ENCODE results near the gene OPCML.

OPCML gene

DNA sequence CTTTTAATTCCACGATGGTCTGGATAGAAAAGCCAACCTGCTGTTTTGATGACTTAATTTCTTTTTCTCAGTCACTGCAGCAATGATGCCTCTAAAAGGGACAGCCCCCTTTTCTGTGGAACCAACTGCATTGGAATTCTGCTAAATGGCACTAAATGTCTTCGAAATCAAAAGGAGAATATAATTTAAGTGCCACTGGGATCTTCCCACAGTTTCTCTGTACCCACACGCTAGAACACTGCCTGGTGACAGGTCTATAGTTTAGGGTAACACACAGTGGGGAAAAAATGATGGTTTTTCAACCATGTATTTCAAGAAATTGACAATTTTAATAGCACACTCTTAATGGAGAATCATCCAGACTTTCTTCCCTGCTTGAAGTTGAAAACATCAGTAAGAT is 182.3 kb downstream of the OPCML start:
- DNase-seq = no peak

DNA sequence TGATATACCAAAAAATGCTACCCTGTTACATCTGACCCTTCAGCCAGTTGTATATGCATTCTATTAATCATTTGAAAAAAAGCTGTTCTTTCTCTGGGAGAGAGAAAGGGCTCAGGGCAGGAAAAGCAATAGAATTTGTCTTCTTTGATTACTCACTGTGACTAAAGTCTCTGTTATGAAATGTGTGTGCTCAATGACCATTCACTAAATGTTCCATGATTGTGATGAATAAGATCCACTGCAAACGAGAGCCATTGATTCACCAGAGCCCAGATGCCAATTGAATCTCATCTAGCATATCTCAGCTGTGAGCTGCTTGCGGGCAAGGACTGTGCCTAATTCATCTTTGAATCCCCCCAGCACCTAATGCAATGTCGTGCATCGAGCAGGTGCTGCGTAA is 184.3 kb downstream of the OPCML start:
- DNase-seq = no peak

DNA sequence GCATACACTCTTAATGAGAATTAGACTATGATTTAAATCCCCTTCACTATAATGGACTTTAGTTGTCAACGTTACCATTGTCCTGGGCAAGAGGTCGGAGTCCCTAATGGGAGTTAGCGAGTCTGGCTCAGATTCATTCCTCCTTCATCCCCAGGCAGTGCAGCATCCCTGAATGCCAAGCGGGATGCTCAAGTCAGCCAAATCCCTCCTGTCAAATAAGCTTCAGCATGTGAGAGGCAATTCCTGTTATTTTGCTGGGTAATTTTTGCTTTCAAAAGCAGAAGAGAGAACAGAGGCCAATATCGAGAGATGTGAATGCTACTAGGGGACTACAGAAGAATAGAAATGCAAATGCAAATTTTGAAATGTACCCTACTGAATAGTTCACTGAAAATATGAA is 186.2 kb downstream of the OPCML start:
- DNase-seq = no peak

DNA sequence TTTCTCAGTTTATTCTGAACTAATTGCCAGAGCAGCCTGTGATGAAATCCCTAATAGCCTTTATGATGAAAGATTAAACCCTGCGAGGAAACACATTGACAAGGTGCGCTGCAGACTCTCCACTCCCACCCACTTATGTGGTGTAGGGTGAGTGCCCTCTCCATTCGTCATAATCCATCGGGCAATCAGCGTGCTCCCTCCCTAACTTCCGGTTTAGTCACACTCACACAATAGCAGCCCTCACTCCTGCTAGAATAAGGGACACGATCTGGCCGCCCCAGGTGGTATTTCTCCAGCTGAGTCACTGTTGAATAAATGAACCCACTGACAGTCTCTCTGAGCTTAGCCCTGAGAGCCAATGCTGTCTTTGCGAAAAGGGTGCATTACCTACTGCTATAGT is 188.3 kb downstream of the OPCML start:
- DNase-seq = no peak

DNA sequence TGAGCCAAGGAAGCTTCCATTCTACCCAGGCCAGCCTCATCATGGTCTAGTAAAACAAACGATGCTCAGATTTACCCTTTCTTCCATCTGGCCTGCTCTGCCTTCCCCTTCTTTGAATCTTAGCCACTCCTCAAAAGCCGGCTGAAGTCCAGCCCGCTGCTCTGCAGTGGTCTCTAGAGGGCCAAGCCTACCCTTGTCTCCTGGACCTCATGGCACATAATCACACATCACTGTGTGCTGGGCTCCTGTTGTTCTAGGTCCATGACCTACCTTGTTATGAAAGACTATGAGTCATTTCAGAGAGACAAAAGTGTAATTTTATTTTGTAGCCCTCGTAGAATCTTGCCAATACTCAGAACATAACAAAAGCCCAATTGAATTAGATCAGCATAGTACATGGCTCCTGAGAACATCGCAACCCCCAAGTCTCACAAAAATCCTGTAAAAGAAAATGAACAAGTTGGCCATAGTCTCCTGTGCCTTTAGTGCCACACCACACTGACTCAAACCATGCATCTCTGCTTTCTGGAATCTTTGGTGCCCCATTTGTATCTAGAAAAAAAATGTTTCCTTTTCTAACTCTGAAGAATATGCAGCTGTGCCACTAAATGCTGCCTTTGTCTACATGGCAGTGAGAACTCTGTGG is 192.7 kb downstream of the OPCML start:
- DNase-seq = no peak

DNA sequence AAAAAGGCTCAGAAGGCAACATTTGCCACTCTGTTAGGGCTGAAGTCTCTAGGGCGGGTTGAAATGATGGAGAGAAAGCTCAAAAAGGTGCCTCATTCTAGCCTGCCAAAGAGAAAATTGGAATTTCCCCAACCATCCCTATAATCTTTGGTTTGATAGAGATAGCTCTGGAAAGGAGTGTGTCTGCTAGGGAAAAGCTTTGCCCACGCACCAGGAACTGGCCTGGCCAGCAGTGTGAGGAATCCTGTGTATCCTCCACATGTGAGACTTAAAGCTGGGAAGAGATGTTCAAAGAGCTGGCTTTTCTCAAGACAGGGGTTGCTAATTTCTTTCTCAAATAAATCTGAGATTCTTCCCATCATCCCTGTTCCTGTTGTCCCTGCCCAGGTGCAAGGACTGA is 193.7 kb downstream of the OPCML start:
- no peak for DNase-seq

DNA sequence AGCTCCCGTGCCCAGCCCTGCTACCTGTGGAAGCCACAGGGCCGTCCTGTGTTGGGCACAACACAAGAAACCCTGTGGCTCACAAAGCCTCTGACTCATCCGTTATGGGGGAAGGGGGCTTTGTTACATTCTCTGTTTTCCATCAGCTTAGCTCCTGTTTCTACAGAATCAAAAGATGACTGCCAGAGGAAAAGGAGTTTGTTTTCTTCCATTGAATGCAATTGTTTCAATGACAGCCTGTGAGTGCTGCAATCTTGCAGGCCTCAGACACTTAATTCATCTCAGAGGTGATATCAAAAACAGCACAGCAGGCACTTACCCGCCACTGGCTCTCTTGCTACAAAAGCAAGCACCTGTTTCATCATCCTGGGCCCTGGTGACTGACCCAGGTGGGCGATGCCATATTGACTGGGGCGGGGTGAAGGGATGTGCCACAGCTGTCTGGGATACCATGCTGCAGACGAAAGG is 194.3 kb downstream of the OPCML start:
- no peak for DNase-seq

DNA sequence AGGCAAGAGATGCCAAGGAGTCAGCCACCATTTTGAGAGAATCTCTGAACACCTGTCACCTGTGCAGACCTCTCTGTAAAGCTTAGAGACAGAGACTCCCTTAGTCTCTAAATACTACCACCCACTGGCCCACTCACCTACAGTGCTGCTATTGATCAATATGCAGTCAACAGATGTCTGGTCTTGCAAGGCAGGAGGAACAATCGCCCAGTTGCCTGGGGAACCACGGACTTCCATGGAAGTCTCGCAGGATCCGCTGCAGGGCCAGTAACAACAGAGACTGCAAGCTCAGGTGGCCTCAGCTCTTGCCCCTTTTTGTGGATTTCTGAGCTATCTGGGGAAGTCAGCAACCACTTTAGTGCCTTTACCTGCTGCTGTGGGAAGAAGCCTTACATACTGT is 195.1 kb downstream of the OPCML start:
- no peak for DNase-seq

DNA sequence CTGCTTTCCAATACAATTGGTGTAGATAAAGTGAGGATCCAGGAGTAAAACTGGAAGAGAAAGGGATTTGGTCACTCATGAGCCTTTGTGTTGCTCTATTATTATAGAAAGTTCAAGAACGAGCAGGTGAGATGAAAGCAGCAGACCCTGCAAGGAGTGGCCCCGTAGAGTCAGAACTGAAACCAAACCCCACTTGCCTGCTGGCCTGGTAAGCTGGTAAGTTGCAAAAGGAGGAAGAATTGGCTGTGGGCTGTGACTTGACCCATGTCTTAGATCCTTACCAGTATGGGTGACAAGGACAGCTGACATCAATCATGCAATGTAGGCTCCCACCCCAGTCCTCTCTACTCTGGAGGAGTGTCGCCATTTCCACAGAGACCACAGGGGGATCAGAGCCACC is 201.3 kb downstream of the OPCML start:
- no peak for DNase-seq

DNA sequence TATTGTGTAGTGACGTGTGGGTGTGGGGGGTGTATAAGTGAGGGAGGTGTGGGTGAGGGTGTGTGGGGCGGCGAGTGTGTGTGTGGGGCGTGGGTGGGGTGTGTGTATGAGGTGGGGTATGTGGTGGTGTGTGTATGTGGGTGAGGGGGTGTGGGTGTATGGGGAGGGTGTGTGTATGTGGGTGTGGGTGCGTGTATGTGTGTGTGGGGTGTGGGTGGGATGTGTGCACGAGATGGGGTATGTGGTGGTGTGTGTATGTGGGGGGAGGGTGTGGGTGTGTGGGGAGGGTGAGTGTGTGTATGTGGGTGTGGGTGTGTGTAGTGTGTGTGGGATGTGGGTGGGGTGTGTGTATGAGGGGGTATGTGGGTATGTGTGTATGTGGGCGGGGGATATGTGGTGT is 205.5 kb downstream of the OPCML start:
- no peak for DNase-seq

DNA sequence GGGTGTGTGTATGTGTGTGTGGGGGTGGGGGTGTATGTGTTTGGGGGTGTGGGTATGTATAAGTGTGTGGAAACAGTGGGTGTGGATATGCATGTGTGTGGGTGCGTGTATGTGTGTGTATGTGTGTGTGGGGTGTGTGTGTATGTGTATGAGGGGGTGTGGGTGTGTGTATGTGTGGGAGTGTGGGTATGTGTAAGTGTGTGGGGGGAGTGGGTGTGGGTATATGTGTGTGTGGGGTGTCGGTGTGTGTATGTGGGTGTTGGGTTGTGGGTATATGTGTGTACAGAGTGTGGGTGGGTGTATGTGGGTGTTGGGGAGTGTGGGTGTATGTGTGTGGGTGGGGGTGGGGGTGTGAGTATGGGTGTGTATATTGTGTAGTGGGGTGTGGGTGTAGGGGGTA is 206.0 kb downstream of the OPCML start:
- no peak for DNase-seq

DNA sequence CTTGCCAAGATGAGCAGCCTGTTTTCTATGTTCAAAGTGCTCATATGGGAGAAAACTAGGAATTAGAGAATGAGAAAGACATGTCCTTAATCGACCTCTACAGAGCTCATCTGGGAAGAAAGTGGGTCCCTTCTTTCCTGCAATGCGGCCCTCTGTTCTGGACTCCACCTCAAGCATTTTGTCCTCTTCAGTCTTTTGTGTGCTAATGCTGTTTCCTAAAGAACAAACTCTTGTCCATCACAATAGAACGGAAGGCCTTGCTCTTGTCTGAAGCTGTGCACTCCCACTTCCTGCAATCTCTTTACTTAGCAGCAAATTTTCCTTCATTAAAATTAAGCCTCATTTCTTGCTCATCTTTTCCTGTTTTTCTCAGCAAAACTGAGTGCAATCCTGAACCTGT is 206.6 kb downstream of the OPCML start:
- DNase-seq = no peak

DNA sequence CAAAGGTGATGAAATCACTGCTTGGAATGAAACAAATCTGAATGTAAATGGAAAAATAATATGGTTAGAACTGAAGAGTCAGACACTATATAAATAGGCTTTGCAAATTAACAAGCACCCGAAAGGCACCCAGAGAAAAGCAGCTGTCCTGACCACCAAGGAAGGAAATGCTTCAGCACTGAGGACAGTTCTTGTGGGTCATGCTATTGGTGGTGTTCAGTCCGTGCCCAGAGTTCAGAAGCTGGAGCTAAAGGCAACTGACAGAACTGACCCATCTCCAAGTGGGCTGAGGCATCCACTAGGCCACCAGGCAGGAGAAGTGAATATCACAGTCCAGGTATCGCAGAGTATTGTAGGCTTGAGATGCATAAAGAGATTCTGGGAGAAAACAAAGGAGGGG is 208.9 kb downstream of the OPCML start:
- DNase-seq = no peak

DNA sequence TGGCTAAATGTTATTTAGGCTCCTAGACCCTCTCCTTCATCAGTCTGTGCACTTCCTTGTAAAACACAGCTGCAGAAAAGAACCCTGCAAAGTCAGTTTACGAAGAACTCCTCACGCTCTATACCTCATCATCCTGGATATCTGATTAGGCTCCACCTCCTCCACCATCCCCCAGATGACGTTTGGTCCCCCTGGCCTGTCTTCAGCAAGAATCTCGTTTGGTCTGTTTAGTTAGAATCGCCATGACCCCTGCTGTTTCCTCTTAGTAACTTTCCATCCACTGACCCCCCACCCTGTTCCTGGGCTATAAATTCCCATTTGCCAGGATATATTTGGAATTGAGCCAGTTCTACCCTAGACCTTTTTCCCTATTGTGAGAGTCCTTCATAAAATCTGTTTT is 214.1 kb downstream of the OPCML start:
- DNase-seq = no peak

DNA sequence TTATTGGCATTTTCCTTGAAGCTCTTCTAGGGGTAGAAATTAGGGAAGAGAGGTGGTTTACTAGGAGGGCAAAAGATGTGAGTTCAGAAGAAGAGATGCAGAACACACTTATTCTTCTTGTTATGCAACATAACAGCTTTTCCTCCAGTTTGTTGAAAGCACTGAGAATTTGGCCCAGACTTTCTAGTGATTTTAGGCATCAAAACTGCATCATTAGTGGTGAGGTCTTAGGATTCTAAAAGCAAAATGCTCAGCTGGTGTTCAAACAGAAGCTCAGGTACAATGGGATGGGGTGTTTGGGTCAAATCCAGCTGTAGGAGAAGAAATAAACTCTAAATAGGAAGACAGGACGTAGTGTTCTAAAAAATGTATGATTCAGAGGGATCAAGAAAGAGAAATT is 221.1 kb downstream of the OPCML start:
- DNase-seq = no peak

DNA sequence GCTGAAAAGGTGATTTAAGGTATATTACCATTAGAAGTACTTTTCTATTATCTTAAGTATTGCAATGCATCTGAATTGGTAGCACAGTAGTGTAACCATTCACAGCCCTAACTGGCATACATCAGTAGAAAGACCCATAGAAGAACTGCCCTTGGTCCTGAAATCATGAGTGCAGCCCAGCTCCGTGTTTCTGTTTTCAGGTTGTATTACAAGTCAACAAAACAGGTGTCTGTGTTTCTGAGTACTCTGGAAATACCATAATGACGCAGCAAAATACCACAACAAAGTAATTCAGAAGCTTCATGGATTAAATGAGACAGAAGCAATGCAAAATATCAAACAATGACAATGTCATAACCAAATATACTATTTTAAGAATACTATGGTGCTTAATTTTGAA is 226.3 kb downstream of the OPCML start:
- no peak for DNase-seq

DNA sequence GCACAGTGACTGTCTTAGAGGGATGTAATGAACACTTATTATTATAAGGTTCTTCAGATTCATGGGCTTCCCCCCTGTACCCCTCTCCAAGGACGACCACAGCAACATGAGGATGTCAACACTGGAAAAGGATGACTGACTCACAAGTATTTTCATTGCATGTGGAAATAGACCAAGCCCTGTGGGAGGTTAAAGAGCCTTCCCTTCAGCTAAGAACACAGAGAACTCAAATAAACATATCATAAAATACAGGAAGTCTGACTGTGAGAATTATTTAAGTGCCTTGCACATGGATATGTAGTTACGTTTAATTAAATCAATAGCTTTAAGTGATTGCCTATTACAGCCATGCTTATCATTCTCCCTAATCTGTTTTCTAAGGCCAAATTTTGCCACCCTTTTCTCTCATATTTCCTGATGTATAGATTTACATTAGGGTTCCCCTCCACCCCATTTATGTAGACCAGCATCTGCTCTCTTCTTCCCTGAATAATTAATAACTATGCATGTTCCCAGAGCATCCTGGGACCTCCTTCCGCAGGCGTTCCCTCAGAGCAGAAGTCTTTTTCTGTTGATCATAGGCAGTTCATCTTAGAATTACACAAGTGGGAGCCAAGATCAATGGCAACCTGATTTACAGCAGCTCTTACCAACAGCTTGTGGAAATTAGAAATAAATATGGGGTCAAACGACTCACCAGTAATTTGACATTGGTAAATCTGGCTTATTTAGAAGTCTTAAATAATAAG is 226.9 kb downstream of the OPCML start:
- no peak for DNase-seq

DNA sequence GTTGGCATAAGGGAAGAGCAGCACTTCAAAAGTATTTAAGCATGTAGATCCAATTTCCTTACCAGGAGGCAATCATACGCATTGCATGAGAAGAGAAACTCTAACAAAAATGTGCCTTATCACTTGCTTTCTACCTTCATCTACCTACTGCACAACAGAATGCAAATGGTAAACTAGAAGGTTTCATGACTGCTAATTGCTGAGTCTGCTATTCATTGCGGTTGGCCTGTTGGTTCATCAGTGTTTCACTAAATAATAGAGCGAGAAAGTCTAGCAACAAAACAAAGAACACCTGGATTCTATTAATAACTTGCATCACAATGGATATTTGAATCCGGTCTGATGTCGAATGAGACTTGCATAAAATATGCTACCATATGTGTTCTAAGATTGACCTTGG is 229.0 kb downstream of the OPCML start:
- no peak for DNase-seq

DNA sequence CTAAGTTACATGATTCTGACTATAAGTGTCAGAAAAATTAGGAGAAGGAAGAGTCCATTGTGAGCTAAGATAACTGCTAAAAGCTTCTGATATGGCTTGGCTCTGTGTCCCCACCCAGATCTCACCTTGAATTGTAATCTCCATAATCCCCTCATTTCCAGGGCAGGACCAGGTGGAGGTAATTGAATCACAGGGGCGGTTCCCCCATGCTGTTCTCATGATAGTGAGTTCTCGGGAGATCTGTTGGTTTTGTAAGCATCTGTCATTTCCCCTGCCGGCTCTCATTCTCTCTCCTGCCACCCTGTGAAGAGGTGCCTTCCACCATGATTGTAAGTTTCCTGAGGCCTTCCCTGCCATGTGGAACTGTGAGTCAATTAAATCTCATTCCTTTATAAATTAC is 230.2 kb downstream of the OPCML start:
- no peak for DNase-seq

DNA sequence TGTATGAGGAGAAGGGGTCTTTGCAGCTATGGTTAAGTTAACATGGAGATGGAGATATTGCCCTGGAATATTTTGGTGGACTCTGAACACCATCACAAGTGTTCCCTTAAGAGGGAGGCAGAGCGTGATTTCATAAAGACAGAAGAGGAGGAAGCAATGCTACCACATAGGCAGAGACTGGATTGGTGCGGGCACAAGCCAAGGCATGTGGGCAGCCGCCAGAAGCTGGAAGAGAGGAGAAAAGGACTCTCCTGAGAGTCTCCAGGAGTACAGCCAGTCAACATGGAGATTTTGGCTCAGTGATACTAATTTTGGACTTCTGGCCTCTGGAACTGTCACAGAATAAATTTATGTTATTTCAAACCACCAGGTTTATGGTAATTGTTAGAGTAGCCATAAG is 231.6 kb downstream of the OPCML start:
- DNase-seq = no peak

DNA sequence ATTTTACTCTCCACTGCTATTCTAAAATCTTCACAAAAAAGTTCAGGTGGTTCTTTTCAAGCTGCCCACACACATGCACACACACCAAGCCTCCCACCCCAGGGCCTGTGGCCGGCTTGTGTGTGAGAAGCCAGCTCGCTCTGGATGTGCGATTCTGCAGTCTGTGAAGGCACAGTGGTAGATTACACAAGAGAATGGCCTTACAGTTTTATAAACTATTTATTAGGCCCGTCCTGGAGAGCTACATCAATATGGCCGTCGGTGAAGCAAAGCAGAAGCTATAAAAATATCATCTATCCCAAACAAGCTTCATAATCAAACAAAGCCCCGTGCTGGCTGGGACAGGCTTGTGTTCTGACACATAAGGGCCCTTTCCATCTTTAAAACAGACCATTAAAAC is 240.5 kb downstream of the OPCML start:
- no peak for DNase-seq

DNA sequence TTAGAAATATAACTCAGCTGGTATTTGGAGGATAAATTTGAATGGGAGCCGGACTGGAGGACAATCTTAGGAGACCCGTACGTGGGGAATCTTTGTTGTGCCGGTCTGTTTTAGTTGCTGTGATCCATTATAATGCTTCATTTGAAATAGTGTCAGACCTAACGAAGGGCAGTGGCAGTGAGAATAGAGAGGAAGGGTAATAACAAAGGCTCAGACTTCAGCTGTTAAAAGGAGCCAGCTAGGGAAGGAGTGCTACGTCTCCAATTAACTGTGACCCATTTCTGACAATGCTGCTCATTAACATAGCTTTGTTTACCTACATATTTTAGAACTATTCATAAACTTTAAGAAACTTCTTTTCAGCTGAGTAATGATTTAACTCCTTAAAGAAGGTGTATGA is 246.9 kb downstream of the OPCML start:
- DNase-seq = no peak

DNA sequence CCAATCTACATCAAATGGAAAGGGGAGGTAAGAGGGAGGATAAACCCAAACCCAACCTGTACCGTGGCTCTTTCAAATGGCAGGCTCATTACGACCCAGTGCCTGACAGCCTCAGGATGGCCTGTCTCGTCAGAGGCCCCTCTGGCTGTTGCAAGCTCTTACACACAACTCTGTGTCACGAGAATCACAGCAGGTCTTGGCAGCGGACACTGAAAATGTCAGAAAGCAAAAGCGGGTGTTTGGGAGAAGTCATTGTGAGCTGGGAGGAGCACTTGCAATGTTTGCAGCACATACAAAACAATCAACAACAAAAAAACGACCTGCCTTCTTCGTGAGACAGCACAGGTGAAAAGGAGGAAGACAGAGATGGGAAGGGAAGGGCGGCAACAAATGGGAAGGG is 248.1 kb downstream of the OPCML start:
- DNase-seq = no peak

DNA sequence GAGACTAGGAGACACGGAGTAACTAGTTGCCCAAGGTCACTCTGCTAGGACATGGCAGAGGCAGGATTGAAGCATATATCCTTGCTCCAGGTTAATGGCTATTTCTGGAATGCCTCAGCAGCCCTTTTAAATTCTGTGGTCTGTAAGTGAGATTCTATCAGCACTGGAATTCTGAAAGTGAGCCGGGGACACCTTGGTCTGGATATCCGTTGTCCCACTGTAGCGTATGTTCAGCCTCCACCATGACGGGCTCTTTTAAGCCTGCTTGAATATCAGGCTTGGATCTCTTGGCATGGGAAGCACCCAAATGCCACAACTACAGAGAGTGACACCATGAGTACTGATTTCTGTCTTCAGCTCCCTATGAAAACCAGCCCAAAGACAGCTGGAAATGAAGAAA is 254.4 kb downstream of the OPCML start:
- DNase-seq = no peak
